ENCODE data around the gene ZDHHC3.

ZDHHC3 gene

GRCh38 chr3:44890852-44891251, 85.1 kb downstream of the ZDHHC3 start:
- no peak for DNase-seq

DNA sequence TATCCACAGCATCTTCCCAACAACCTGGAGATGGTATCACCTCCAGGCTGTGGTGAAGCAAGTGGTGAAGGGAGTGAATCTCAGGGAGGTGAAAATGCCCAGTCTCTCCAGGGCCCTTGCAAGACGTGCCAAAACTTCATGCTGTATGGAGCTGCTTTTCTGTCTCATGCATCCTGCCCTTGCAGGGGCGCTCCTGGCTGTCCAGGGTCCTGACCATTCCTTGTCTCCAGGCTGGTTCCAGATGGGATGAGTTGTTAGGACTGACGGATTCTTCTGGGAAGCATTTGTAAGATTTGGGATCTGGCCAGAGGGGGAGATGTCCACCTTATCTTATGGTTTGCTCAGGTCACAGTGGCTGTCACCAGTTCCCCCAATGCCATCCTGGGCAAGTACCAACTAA, 85.7 kb downstream of the ZDHHC3 start:
- DNase-seq, result no peak

DNA sequence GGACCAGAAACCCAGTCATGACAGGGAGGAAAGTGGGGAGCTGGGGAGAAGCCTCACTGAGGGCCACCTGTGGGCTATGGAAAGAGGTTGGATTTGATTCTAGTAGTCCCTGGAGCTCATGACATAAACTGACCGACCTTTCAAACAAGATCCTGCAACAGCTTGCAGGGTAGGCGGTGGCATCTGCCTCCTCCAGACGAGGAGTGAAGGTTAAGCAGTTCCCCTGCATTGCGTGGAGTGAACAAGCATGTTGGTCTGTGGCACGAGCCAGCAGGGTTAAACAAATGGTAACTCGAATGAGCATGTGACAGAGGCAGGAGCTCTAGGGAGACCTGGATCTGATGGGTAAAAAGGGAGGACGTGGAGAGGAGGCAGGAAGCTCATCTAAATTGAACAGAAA, 88.9 kb downstream of the ZDHHC3 start:
- no peak for DNase-seq

- DNase-seq, result no peak
Measured at GRCh38 chr3:44886561-44886960, 89.4 kb downstream of the ZDHHC3 start.

GRCh38 chr3:44885618-44886017, 90.4 kb downstream of the ZDHHC3 start:
- no peak for DNase-seq

DNA sequence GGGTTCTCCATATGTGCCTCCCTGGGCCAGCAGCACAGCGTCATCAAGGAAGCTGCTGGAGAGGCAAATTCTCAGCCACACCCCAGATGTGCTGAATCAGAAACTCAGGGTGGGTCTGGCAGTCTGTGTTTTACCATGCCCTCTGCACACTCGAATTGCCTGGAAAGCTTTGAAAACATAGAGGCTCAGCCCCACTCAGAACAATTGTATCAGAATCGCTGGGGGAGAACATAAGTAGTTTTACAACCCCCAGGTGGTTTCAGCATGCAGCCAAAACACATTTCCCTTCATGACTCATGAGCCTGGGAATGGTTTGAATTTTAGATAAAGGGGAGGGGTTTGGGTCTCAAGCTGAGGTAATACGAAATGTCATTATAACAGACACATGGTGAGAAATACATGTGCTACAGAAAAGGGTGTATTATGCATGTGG, 92.0 kb downstream of the ZDHHC3 start:
- peak; percentile 45 for DNase-seq

DNA sequence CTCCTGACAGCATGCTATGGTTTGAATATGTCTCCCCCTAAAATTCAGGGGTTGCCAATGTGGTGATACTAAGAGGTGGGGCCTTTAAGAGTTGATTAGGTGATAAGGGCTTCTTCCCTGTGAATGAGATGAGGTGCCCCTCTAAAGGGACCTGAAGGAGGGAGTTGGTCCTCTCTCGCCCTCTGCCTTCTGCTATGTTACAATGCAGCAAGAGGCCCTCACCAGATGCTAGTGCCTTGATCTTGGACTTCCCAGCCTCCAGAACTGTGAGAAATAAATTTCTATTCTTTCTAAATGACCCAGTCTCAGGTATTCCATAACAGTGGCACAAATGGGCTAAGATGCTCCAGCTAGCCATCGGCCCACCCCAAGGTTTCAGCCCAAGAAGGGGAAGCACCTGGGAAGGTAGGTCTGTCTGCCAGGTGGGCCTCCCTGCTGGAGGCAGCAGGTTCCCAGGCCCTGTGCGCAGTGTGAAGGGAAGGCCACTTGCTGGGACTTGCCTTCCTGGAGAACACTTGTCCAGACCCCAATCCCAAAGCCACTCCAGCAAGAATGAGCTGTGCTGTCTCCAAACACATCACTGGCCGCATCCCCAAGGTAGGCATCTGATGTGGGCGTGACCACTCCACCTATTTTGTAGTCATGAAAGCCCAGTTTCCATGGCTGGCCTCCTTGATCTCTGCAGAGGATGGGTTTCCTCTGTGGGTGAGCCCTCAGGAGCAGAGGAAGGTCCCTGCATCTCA, 92.6 kb downstream of the ZDHHC3 start:
- no peak for DNase-seq

GRCh38 chr3:44880284-44880683, 95.7 kb downstream of the ZDHHC3 start:
- DNase-seq, result no peak

DNA sequence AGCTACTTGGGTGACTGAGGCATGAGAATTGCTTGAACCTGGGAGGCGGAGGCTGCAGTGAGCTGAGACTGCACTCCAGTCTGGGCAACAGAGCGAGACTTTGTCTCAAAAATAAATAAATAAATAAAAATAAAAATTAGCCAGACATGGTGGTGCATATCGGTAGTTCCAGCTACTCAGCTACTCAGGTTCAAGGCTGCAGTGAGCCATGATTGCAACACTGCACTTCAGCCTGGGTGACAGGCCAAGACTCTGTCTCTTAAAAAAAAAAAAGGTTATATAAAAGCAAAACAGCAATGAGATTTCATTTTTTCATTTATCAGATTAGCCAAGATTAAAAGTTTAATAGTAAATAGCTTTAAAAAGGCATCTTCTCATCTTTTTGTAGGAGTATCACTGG, 98.6 kb downstream of the ZDHHC3 start:
- DNase-seq, result no peak

- no peak for DNase-seq
Measured at GRCh38 chr3:44875596-44875995, 100.4 kb downstream of the ZDHHC3 start.
